Body of pancreas (tissue), 4 donors: ENCODE results near the gene SYTL5. TPM values are rescaled to one million over a fixed set of nuclear protein-coding genes. Genes with fewer than 3 reads are reported as not detected.

Source experiments
- ATAC-seq: fragments of 150-250 bp; one replicate; pipeline ENCODE4 v1.9.1; 2016
- DNase-seq, 4 donors: peaks; one replicate each; pipeline ENCODE4 v3.0.0-alpha.2; 2019
- H3K27ac ChIP-seq, 4 donors: fragments of 200-600 bp; sonication (generic); 1 replicate in 3 of 4; 2 replicates in 1 of 4; pipeline versions ENCODE4 v1.5.1 to v1.6.1; 2016 to 2019; ENCODE audit warnings: mild to moderate bottlenecking in 1 of 4, mixed read lengths in 1 of 4, moderate library complexity in 1 of 4
- H3K27me3 ChIP-seq, 2 donors: fragments of 200-600 bp; sonication (generic); one replicate each; pipeline ENCODE4 v1.6.0; 2016; ENCODE audit warnings: mild to moderate bottlenecking in 1 of 2
- H3K36me3 ChIP-seq, 2 donors: fragments of 200-600 bp; sonication (generic); replicated peaks in 1 of 2; 2 replicates each; pipeline ENCODE4 v1.5.1; 2016; ENCODE audit warnings: low read depth in 2 of 2; ENCODE audit not compliant: insufficient read depth in 1 of 2
- H3K4me1 ChIP-seq: fragments of 200-600 bp; sonication (generic); one replicate; pipeline ENCODE4 v1.6.0; 2016
- H3K4me3 ChIP-seq, 2 donors: fragments of 200-600 bp; sonication (generic); 1 replicate in 1 of 2; 2 replicates in 1 of 2; pipeline ENCODE4 v1.5.1; 2016 to 2019
- H3K9me3 ChIP-seq, 3 donors: fragments of 200-600 bp; sonication (generic); 1 replicate in 2 of 3; 2 replicates in 1 of 3; pipeline ENCODE4 v1.5.1; 2016
- CTCF ChIP-seq, 7 experiments: fragments of 450-650 bp in 4 of 7; fragments of 200-600 bp in 3 of 7; sonication (generic) in 3 of 7; IDR thresholded peaks; one replicate each; pipeline ENCODE4 v1.5.1; 2016 to 2019; ENCODE audit warnings: antibody characterized with exemption in 7 of 7
- POLR2A ChIP-seq, 3 donors: fragments of 450-650 bp; IDR thresholded peaks; one replicate each; pipeline ENCODE4 v1.6.1; 2016; ENCODE audit warnings: antibody characterized with exemption in 3 of 3, mild to moderate bottlenecking in 2 of 3
- WGBS, 2 donors: methylation state at CpG; one replicate each; pipeline ENCODE4 v1.1.5; 2017; 5-methylcytosine and 5-hydroxymethylcytosine counted together
- intact Hi-C: fragments of 100-400 bp; cut with DNase I; formaldehyde crosslinking; loops from one replicate; pipeline ENCODE4 v1.15.1; 2023
- total RNA-seq, 2 donors: library from RNA; depleted of rRNA; stranded (reverse); fragments of >200 nt; gene quantifications; one replicate each; pipeline ENCODE4 v1.1.0, GENCODE V29; 2016

Gene SYTL5
- total RNA-seq, 2 donors from 2014 or later: 5.3 to 7.3 TPM

GRCh38 chrX:38089173-38089982 lies 83.0 kb downstream of the SYTL5 start:
- no peaks in the 10 kb centered on the region for H3K9me3 ChIP-seq
- WGBS, 2 donors: 80 to 84% methylated on average over 6 to 7 of the region's 8 CpGs
- H3K36me3 ChIP-seq: no peaks in the 10 kb centered on the region
- ATAC-seq (no peak), DNase-seq (no peak)
- H3K4me3 ChIP-seq: no peak overlapping the region
- no peak for TF ChIP-seq POLR2A (IDR thresholded peaks at IDR 0.05)
- H3K27ac ChIP-seq: no peak overlapping the region
- intact Hi-C loops: no loop called here
- H3K27me3 ChIP-seq: no peaks in the 10 kb centered on the region
- H3K4me1 ChIP-seq: no peaks in the 10 kb centered on the region

DNA sequence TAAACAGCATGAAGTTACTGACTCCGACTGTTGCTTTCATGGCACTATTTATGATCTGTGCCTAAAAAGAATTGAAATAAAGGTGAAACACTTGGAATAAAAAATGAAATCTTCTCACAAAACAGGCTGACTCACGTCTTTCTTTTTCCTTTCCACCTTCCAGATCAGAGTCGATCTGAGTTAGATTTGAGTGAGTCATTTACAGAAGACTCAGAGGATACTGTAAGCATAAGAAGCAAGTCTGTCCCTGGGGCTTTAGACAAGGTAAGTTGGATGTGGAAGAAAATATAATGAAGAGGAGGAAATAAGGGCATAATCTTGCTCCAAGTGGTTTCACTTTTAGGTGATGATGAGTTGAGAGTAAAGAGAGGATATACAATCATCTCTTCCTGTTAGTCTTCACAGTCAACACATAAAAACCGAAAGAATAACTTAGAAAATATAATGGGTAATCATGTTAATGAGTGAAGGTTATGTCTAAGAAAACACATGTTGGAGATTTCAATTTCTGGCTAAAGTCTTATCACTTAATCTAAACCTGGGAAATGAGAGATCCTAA lies 89.7 kb downstream of the SYTL5 start:
- WGBS, 2 donors: 76 to 89% methylated on average over 4 of the region's 4 CpGs
- H3K9me3 ChIP-seq: no peaks in the 10 kb centered on the region
- H3K4me3 ChIP-seq: no peak overlapping the region
- no peak for ATAC-seq
- H3K27ac ChIP-seq: no peak overlapping the region
- no peak for TF ChIP-seq CTCF (IDR thresholded peaks at IDR 0.05)
- TF ChIP-seq POLR2A (IDR thresholded peaks at IDR 0.05): no peak
- no peaks in the 10 kb centered on the region for H3K27me3 ChIP-seq
- H3K36me3 ChIP-seq: no peaks in the 10 kb centered on the region
- no peak for DNase-seq
- H3K4me1 ChIP-seq: no peaks in the 10 kb centered on the region
- intact Hi-C loops: no loop called here

GRCh38 chrX:38099688-38100087 lies 93.3 kb downstream of the SYTL5 start:
- H3K4me1 ChIP-seq: no peaks in the 10 kb centered on the region
- H3K27ac ChIP-seq: no peak overlapping the region
- ATAC-seq (no peak), DNase-seq (no peak)
- intact Hi-C loops: no loop called here
- no peaks in the 10 kb centered on the region for H3K27me3 ChIP-seq
- no peak for TF ChIP-seq CTCF (IDR thresholded peaks at IDR 0.05)
- TF ChIP-seq POLR2A (IDR thresholded peaks at IDR 0.05): no peak
- no peaks in the 10 kb centered on the region for H3K36me3 ChIP-seq
- no peak overlapping the region for H3K4me3 ChIP-seq
- no peaks in the 10 kb centered on the region for H3K9me3 ChIP-seq

GRCh38 chrX:38102240-38102639 lies 95.9 kb downstream of the SYTL5 start:
- 56 to 79% methylated on average over 2 of the region's 2 CpGs for WGBS, 2 donors
- no peak for DNase-seq
- intact Hi-C loops: no loop called here
- Histone ChIP-seq H3K9me3 (no peaks in the 10 kb centered on the region), H3K27ac (no peak overlapping the region), H3K27me3 (no peaks in the 10 kb centered on the region), H3K4me3 (no peak overlapping the region), H3K36me3 (no peaks in the 10 kb centered on the region), H3K4me1 (peaks cover 8% of the 10 kb centered on the region)
- no peak for ATAC-seq
- no peak for TF ChIP-seq CTCF (IDR thresholded peaks at IDR 0.05)
- no peak for TF ChIP-seq POLR2A (IDR thresholded peaks at IDR 0.05)

- WGBS, 2 donors: 82 to 92% methylated on average over 1 of the region's 1 CpG
- no peak for DNase-seq
- no peak overlapping the region for H3K4me3 ChIP-seq
- no peaks in the 10 kb centered on the region for H3K36me3 ChIP-seq
- TF ChIP-seq POLR2A (IDR thresholded peaks at IDR 0.05): no peak
- no peak for TF ChIP-seq CTCF (IDR thresholded peaks at IDR 0.05)
- H3K27me3 ChIP-seq: no peaks in the 10 kb centered on the region
- no peak overlapping the region for H3K27ac ChIP-seq
- no peaks in the 10 kb centered on the region for H3K9me3 ChIP-seq
- H3K4me1 ChIP-seq: peaks cover 14% of the 10 kb centered on the region
- no peak for ATAC-seq
- intact Hi-C loops: no loop called here
These were observed 96.5 kb downstream of the SYTL5 start for GRCh38 chrX:38102875-38103274.
